Measurements from ENCODE around the gene COL1A2. TPM values are rescaled to one million over a fixed set of nuclear protein-coding genes. Genes with fewer than 3 reads are reported as not detected.

COL1A2 gene
- total and polyA plus RNA-seq, 2 of the 8 experiments (the other 6 are each of a cell fraction or from before 2014, with no cell fraction given): 45.2 to 87.2 TPM

- H3K4me1 ChIP-seq (replicated peaks in 1 of 4; ENCODE audit: control insufficient read depth in 3 of 4, insufficient read depth in 4 of 4, low read length in 3 of 4): no peaks in the 10 kb centered on the region
- H2BK12ac ChIP-seq (ENCODE audit: low read depth, low read length): no peak overlapping the region
- H2BK5ac ChIP-seq (ENCODE audit: low read depth, low read length): no peak overlapping the region
- no peak overlapping the region for H3K18ac ChIP-seq (ENCODE audit: extremely low read depth, low read length)
- no peak overlapping the region for H4K91ac ChIP-seq (replicated peaks; ENCODE audit: insufficient read length, low read length)
- H2AFZ ChIP-seq (ENCODE audit: low read length): no peak overlapping the region
- H3K4me3 ChIP-seq (ENCODE audit: extremely low read depth in 1 of 4, insufficient read depth in 2 of 4, low read depth in 3 of 4, low read length in 4 of 4): no peak overlapping the region
- H3K56ac ChIP-seq (replicated peaks; ENCODE audit: insufficient read length, low read depth, low read length): no peak overlapping the region
- CTCF ChIA-PET (ENCODE audit: partially characterized antibody): interaction anchor here (0.7 to 12.4 kb wide), 4 partner anchors 21 to 119 kb away, joined by 3 to 372 read pairs (median 4); no protein-coding TSS in a partner anchor
- no peak overlapping the region for H3K14ac ChIP-seq (ENCODE audit: insufficient read length)
- H3K4ac ChIP-seq (replicated peaks; ENCODE audit: insufficient read length, low read depth, low read length): no peak overlapping the region
- H4K8ac ChIP-seq (ENCODE audit: extremely low read depth, insufficient read depth, low read length): no peak overlapping the region
- peaks cover 7 to 81% (median 34%) of the 10 kb centered on the region in 4 experiments for H3K36me3 ChIP-seq (ENCODE audit: control insufficient read depth in 2 of 4, insufficient read depth in 4 of 4, low read length in 3 of 4)
- H3K79me2 ChIP-seq (ENCODE audit: control insufficient read depth in 1 of 2, insufficient read depth in 2 of 2, low read length in 2 of 2): peaks cover 0 to 5% of the 10 kb centered on the region in 2 experiments; a peak in 1 of 4 replicates
- DNase-seq (ENCODE audit: low read depth in 1 of 2, low spot score in 2 of 2): no peak
- no peak overlapping the region for H3K9ac ChIP-seq (replicated peaks in 1 of 4; ENCODE audit: extremely low read depth in 1 of 4, low read depth in 3 of 4, low read length in 3 of 4)
- H3K23ac ChIP-seq (ENCODE audit: insufficient read length): no peak overlapping the region
- no peaks in the 10 kb centered on the region for H3K9me3 ChIP-seq (ENCODE audit: insufficient read depth in 2 of 2, low read depth in 1 of 2, low read length in 1 of 2)
- FAIRE-seq: no peak
- H2BK15ac ChIP-seq (ENCODE audit: low read length): no peak overlapping the region
- H3K79me1 ChIP-seq (ENCODE audit: low read depth, low read length): no peaks in the 10 kb centered on the region
- no peaks in the 10 kb centered on the region for H4K20me1 ChIP-seq (replicated peaks in 1 of 2; ENCODE audit: control insufficient read depth in 1 of 2, insufficient read depth in 2 of 2, low read length in 2 of 2)
- H3K23me2 ChIP-seq (ENCODE audit: low read depth, low read length): no peaks in the 10 kb centered on the region
- POLR2A ChIA-PET (ENCODE audit: partially characterized antibody): no interaction called here
- no peak overlapping the region for H3K27ac ChIP-seq (ENCODE audit: low read depth, low read length)
- H2BK20ac ChIP-seq (ENCODE audit: low read length): no peak overlapping the region
- no peaks in the 10 kb centered on the region for H3K27me3 ChIP-seq (replicated peaks in 1 of 4; ENCODE audit: control insufficient read depth in 3 of 4, extremely low read depth in 1 of 4, insufficient read depth in 3 of 4, low read length in 3 of 4)
- H4K5ac ChIP-seq (ENCODE audit: insufficient read length, low read depth, low read length): no peak overlapping the region
- no peak overlapping the region for H2AK5ac ChIP-seq (ENCODE audit: low read depth, low read length)
- no peak overlapping the region for H3K4me2 ChIP-seq (ENCODE audit: insufficient read depth in 1 of 2, low read depth in 2 of 2, low read length in 2 of 2)
- no peak overlapping the region for H2BK120ac ChIP-seq (replicated peaks; ENCODE audit: low read depth, low read length)
- TF ChIP-seq EGR1 (IDR thresholded peaks at IDR 0.05; ENCODE audit: borderline replicate concordance, low read depth, low read length) (no peak), SUZ12 (IDR thresholded peaks at IDR 0.05; ENCODE audit: low read length) (no peak), SP4 (IDR thresholded peaks at IDR 0.05; ENCODE audit: low read length) (no peak), TAF7 (optimal IDR thresholded peaks at IDR 0.05; ENCODE audit: borderline replicate concordance, low read depth, low read length) (no peak), CHD1 (IDR thresholded peaks at IDR 0.05; ENCODE audit: low read depth, low read length) (no peak), JUN (IDR thresholded peaks at IDR 0.05; ENCODE audit: low read depth, low read length) (no peak)
- TF ChIP-seq, protein P1, sequence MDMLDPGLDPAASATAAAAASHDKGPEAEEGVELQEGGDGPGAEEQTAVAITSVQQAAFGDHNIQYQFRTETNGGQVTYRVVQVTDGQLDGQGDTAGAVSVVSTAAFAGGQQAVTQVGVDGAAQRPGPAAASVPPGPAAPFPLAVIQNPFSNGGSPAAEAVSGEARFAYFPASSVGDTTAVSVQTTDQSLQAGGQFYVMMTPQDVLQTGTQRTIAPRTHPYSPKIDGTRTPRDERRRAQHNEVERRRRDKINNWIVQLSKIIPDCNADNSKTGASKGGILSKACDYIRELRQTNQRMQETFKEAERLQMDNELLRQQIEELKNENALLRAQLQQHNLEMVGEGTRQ (IDR thresholded peaks at IDR 0.05; ENCODE audit: low read length): no peak
- 88% methylated on average over 1 of the region's 1 CpG; no CpG with 5 or more reads in 1 of the 2 experiments for WGBS, 2 experiments (ENCODE audit: extremely low coverage in 1 of 2, insufficient coverage in 1 of 2, insufficient read length in 1 of 2, insufficient replicate concordance in 2 of 2, low coverage in 1 of 2, low lambda C conversion rate in 2 of 2, missing lambda C conversion rate in 1 of 2)
Measured at GRCh38 chr7:94401428-94401814, 6.7 kb downstream of the COL1A2 start.
